ENCODE results near the gene ZDHHC14. TPM values are rescaled to one million over a fixed set of nuclear protein-coding genes. Genes with fewer than 3 reads are reported as not detected.

ZDHHC14 gene
- total and polyA plus RNA-seq, 2 of the 8 experiments (the other 6 are each of a cell fraction or from before 2014, with no cell fraction given): 2.9 to 5.3 TPM

GRCh38 chr6:157361886-157362285 lies 19.1 kb upstream of the ZDHHC14 start (continued):
- TF ChIP-seq USF2 (IDR thresholded peaks at IDR 0.05; ENCODE audit: low read length) (no peak), POU5F1 (IDR thresholded peaks at IDR 0.05; ENCODE audit: low read depth, low read length) (no peak), CBX5 (IDR thresholded peaks at IDR 0.05; ENCODE audit: low read depth, low read length) (no peak), SIRT6 (IDR thresholded peaks at IDR 0.05; ENCODE audit: low read length) (no peak), PHF8 (conservative IDR thresholded peaks at IDR 0.05; ENCODE audit: low read depth, low read length) (no peak), ASH2L (IDR thresholded peaks at IDR 0.05; ENCODE audit: low read length) (no peak)
- TF ChIP-seq, protein P1, sequence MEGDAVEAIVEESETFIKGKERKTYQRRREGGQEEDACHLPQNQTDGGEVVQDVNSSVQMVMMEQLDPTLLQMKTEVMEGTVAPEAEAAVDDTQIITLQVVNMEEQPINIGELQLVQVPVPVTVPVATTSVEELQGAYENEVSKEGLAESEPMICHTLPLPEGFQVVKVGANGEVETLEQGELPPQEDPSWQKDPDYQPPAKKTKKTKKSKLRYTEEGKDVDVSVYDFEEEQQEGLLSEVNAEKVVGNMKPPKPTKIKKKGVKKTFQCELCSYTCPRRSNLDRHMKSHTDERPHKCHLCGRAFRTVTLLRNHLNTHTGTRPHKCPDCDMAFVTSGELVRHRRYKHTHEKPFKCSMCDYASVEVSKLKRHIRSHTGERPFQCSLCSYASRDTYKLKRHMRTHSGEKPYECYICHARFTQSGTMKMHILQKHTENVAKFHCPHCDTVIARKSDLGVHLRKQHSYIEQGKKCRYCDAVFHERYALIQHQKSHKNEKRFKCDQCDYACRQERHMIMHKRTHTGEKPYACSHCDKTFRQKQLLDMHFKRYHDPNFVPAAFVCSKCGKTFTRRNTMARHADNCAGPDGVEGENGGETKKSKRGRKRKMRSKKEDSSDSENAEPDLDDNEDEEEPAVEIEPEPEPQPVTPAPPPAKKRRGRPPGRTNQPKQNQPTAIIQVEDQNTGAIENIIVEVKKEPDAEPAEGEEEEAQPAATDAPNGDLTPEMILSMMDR (IDR thresholded peaks at IDR 0.05; ENCODE audit: control extremely low read depth in 1 of 3, insufficient read depth in 1 of 3, low read depth in 1 of 3, low read length in 3 of 3): no peak
